ENCODE data around the gene GPR137.

GPR137 gene

GRCh38 chr11:64283092-64283491, 2.6 kb upstream of the GPR137 start:
- Histone ChIP-seq H3K4me2 (ENCODE audit: low read length) (peak overlapping the region; percentile 82; the same call in 1 of the 2 replicates), H3K27me3 (ENCODE audit: control insufficient read depth, low read length) (no peaks in the 10 kb centered on the region), H3K36me3 (ENCODE audit: control insufficient read depth, low read length) (no peaks in the 10 kb centered on the region; the same call in 1 of the 2 replicates), H3K9me3 (ENCODE audit: control insufficient read depth, insufficient read depth, low read length) (no peaks in the 10 kb centered on the region), H3F3A (ENCODE audit: control insufficient read depth, insufficient read depth) (peaks cover 2% of the 10 kb centered on the region; the same call in 1 of the 2 replicates), H3K4me1 (ENCODE audit: control insufficient read depth, low read length) (peaks cover 19% of the 10 kb centered on the region), H3K4me3 (ENCODE audit: low read length) (no peak overlapping the region; the same call in 1 of the 2 replicates), H3K9me2 (replicated peaks; ENCODE audit: control insufficient read depth, low read length) (no peaks in the 10 kb centered on the region), H3K79me2 (ENCODE audit: control insufficient read depth, low read length) (peaks cover 12% of the 10 kb centered on the region), H3K27ac (ENCODE audit: low read depth, low read length) (no peak overlapping the region), H4K20me1 (ENCODE audit: control insufficient read depth, insufficient read depth, low read depth, low read length) (no peaks in the 10 kb centered on the region)
- TF ChIP-seq EZH2phosphoT487 (IDR thresholded peaks at IDR 0.05; ENCODE audit: borderline replicate concordance, low read length) (no peak), CTCF (IDR thresholded peaks at IDR 0.05; ENCODE audit: low read depth, low read length, poor library complexity, severe bottlenecking) (no peak)

- Histone ChIP-seq H3K9me3 (ENCODE audit: control insufficient read depth, insufficient read depth, low read length) (no peaks in the 10 kb centered on the region), H3K27ac (ENCODE audit: low read depth, low read length) (peak within 1 kb of the TSS; percentile 82), H3K9me2 (replicated peaks; ENCODE audit: control insufficient read depth, low read length) (no peaks in the 10 kb centered on the region), H3K4me3 (ENCODE audit: low read length) (peak within 1 kb of the TSS; percentile 76), H3K4me2 (ENCODE audit: low read length) (peak within 1 kb of the TSS; percentile 82), H3K79me2 (ENCODE audit: control insufficient read depth, low read length) (peaks cover 12% of the 10 kb centered on the region), H3K36me3 (ENCODE audit: control insufficient read depth, low read length) (no peaks in the 10 kb centered on the region), H4K20me1 (ENCODE audit: control insufficient read depth, insufficient read depth, low read depth, low read length) (no peaks in the 10 kb centered on the region), H3K27me3 (ENCODE audit: control insufficient read depth, low read length) (no peaks in the 10 kb centered on the region), H3F3A (ENCODE audit: control insufficient read depth, insufficient read depth) (peaks cover 2% of the 10 kb centered on the region; the same call in 1 of the 2 replicates), H3K4me1 (ENCODE audit: control insufficient read depth, low read length) (peaks cover 19% of the 10 kb centered on the region)
- TF ChIP-seq CTCF (IDR thresholded peaks at IDR 0.05; ENCODE audit: low read depth, low read length, poor library complexity, severe bottlenecking) (no peak), EZH2phosphoT487 (IDR thresholded peaks at IDR 0.05; ENCODE audit: borderline replicate concordance, low read length) (no peak)
Measured at GRCh38 chr11:64284048-64284961, 1.3 kb upstream of the GPR137 start, which contains the start of gene BAD. BAD (minus strand) TSS chr11:64284665; CDS start chr11:64284368, 297 bp downstream.

- no peaks in the 10 kb centered on the region for H3K36me3 ChIP-seq (ENCODE audit: control insufficient read depth, low read length)
- peak overlapping the region; percentile 76 for H3K4me3 ChIP-seq (ENCODE audit: low read length)
- H3K4me1 ChIP-seq (ENCODE audit: control insufficient read depth, low read length) = peaks cover 19% of the 10 kb centered on the region
- H3K27ac ChIP-seq (ENCODE audit: low read depth, low read length) = no peak overlapping the region
- peak overlapping the region; percentile 82 for H3K4me2 ChIP-seq (ENCODE audit: low read length)
- H4K20me1 ChIP-seq (ENCODE audit: control insufficient read depth, insufficient read depth, low read depth, low read length) = no peaks in the 10 kb centered on the region
- H3K9me3 ChIP-seq (ENCODE audit: control insufficient read depth, insufficient read depth, low read length) = no peaks in the 10 kb centered on the region
- H3K27me3 ChIP-seq (ENCODE audit: control insufficient read depth, low read length) = peaks cover 5% of the 10 kb centered on the region
- H3F3A ChIP-seq (ENCODE audit: control insufficient read depth, insufficient read depth) = peaks cover 2% of the 10 kb centered on the region; the same call in 1 of the 2 replicates
- H3K9me2 ChIP-seq (replicated peaks; ENCODE audit: control insufficient read depth, low read length) = no peaks in the 10 kb centered on the region
- peaks cover 12% of the 10 kb centered on the region for H3K79me2 ChIP-seq (ENCODE audit: control insufficient read depth, low read length)
- TF ChIP-seq EZH2phosphoT487 (IDR thresholded peaks at IDR 0.05; ENCODE audit: borderline replicate concordance, low read length) (no peak), CTCF (IDR thresholded peaks at IDR 0.05; ENCODE audit: low read depth, low read length, poor library complexity, severe bottlenecking) (peak; percentile 41)
Measured at GRCh38 chr11:64285885-64286800, 495 bp downstream of the GPR137 start.
